Measurements from ENCODE around the gene TIMMDC1.

The TIMMDC1 gene

DNA sequence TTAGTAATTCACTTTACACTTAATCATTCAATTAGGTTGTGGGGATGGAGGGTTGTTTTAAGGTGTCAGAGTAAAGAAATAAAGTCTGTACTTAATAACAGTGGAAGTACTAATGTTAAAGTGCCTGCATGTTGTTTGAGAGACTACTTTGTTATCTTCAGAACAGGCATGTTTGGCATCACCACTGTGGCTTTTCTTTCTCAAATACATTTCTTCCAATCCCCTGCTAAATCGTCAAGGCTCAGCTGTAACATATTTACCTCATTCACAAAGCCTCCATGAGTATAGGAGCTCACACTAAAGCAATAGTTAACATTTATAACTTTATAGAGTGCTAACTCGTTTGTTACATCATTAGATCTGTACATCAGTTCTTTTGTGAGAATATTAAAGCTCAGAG lies 2.6 kb downstream of the TIMMDC1 start:
- no peak overlapping the region for H3K27ac ChIP-seq (ENCODE audit: extremely low read depth, low read depth, low read length)
- no peaks in the 10 kb centered on the region for H3K9me3 ChIP-seq (ENCODE audit: control insufficient read depth, insufficient read depth, low read depth, low read length)
- no peaks in the 10 kb centered on the region for H3K4me1 ChIP-seq (ENCODE audit: control insufficient read depth, insufficient read depth, low read length)
- TF ChIP-seq ZNF423 (tag by site-specific recombination; IDR thresholded peaks at IDR 0.05) = no peak
- peak; percentile 28; the same call in 1 of the 2 replicates for TF ChIP-seq ZNF335 (tag by site-specific recombination; conservative IDR thresholded peaks at IDR 0.05)
- peaks cover 0 to 40% of the 10 kb centered on the region in 2 experiments; a peak in 2 of 3 replicates for H3K36me3 ChIP-seq (ENCODE audit: control insufficient read depth in 2 of 2, insufficient read depth in 1 of 2, low read length in 2 of 2)
- CTCF ChIA-PET = no interaction called here
- H3K4me3 ChIP-seq (ENCODE audit: low read depth, low read length) = no peak overlapping the region
- POLR2A ChIA-PET = interaction anchor here (0.7 to 3.9 kb wide), 2 partner anchors 36 to 176 kb away, joined by 3 to 39 read pairs; partner anchors contain the start of gene TMEM39A

DNA sequence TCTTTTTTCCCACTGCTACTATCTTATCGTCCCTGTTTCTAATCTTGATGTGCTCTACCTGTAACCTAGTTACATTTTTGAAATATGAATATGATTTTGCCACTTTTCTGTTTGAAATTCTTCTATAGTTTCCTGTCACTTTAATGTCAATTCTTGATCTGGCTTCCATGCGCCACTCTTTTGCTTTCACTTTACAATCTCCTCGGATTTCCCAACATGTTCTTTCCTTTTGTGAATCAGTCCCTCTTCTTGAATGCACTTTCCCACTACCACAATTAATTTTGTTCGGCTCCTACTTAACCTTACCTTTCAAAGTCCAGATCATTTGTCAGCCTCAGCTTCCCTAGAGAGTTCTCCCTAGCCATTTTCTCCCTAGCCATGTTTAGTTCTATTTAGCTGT lies 8.3 kb downstream of the TIMMDC1 start:
- H3K27ac ChIP-seq (ENCODE audit: extremely low read depth, low read depth, low read length) = no peak overlapping the region
- 0 out of 2 replicates have a peak, but pooled peaks have one; percentile 13 for TF ChIP-seq PRDM1 (tag by site-specific recombination; IDR thresholded peaks at IDR 0.05)
- TF ChIP-seq ZNF426 (tag by site-specific recombination; IDR thresholded peaks at IDR 0.05) = no peak
- no peaks in the 10 kb centered on the region for H3K9me3 ChIP-seq (ENCODE audit: control insufficient read depth, insufficient read depth, low read depth, low read length)
- POLR2A ChIA-PET = no interaction called here
- CTCF ChIA-PET = interaction anchor here (0.7 kb wide), 1 partner anchor 194 kb away, joined by 3 read pairs; no protein-coding TSS in a partner anchor
- peaks cover 4 to 78% of the 10 kb centered on the region in 2 experiments; a peak in 2 of 3 replicates for H3K36me3 ChIP-seq (ENCODE audit: control insufficient read depth in 2 of 2, insufficient read depth in 1 of 2, low read length in 2 of 2)
- H3K4me1 ChIP-seq (ENCODE audit: control insufficient read depth, insufficient read depth, low read length) = no peaks in the 10 kb centered on the region
- no peak overlapping the region for H3K4me3 ChIP-seq (ENCODE audit: low read depth, low read length)

DNA sequence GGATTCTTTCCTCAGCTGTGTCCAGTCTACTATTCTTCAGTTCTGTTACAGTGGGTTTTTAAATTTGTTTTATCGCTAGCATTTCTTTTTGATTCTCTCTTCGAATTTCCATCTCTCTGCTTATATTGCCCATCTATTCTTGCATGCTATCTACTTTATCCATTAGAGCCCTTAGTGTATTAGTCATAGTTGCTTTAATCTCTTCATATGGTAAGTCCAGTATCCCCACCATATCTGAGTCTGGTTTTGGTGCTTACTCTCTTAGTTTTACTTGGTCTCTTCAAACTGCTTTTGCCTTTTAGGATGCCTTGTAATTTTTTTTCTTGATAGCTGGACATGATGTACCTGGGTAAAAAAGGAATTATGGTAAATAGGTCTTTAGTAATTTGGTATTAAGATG lies 9.1 kb downstream of the TIMMDC1 start:
- CTCF ChIA-PET = no interaction called here
- H3K4me3 ChIP-seq (ENCODE audit: low read depth, low read length) = no peak overlapping the region
- no peaks in the 10 kb centered on the region for H3K4me1 ChIP-seq (ENCODE audit: control insufficient read depth, insufficient read depth, low read length)
- TF ChIP-seq ZNF777 (tag by site-specific recombination; IDR thresholded peaks at IDR 0.05; ENCODE audit: borderline replicate concordance) (no peak), OVOL3 (tag by site-specific recombination; IDR thresholded peaks at IDR 0.05) (no peak), ZNF184 (tag by site-specific recombination; IDR thresholded peaks at IDR 0.05) (no peak), ZNF529 (tag by site-specific recombination; IDR thresholded peaks at IDR 0.05; ENCODE audit: insufficient replicate concordance) (no peak), ZNF768 (tag by site-specific recombination; IDR thresholded peaks at IDR 0.05) (no peak), ZSCAN23 (tag by site-specific recombination; IDR thresholded peaks at IDR 0.05) (no peak), ZNF138 (tag by site-specific recombination; IDR thresholded peaks at IDR 0.05; ENCODE audit: borderline replicate concordance) (no peak), ZSCAN30 (tag by site-specific recombination; IDR thresholded peaks at IDR 0.05) (no peak), KLF9 (tag by site-specific recombination; IDR thresholded peaks at IDR 0.05; ENCODE audit: low read depth) (no peak), ZBTB17 (tag by site-specific recombination; IDR thresholded peaks at IDR 0.05) (no peak), ZNF585B (tag by site-specific recombination; IDR thresholded peaks at IDR 0.05) (no peak), ZNF19 (tag by site-specific recombination; IDR thresholded peaks at IDR 0.05; ENCODE audit: low read depth) (no peak), GLIS2 (tag by site-specific recombination; IDR thresholded peaks at IDR 0.05) (no peak)
- TF ChIP-seq, protein P1, sequence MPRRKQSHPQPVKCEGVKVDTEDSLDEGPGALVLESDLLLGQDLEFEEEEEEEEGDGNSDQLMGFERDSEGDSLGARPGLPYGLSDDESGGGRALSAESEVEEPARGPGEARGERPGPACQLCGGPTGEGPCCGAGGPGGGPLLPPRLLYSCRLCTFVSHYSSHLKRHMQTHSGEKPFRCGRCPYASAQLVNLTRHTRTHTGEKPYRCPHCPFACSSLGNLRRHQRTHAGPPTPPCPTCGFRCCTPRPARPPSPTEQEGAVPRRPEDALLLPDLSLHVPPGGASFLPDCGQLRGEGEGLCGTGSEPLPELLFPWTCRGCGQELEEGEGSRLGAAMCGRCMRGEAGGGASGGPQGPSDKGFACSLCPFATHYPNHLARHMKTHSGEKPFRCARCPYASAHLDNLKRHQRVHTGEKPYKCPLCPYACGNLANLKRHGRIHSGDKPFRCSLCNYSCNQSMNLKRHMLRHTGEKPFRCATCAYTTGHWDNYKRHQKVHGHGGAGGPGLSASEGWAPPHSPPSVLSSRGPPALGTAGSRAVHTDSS (tag by site-specific recombination; IDR thresholded peaks at IDR 0.05) = no peak
- TF ChIP-seq, protein P2, sequence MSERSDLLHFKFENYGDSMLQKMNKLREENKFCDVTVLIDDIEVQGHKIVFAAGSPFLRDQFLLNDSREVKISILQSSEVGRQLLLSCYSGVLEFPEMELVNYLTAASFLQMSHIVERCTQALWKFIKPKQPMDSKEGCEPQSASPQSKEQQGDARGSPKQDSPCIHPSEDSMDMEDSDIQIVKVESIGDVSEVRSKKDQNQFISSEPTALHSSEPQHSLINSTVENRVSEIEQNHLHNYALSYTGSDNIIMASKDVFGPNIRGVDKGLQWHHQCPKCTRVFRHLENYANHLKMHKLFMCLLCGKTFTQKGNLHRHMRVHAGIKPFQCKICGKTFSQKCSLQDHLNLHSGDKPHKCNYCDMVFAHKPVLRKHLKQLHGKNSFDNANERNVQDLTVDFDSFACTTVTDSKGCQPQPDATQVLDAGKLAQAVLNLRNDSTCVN (tag by site-specific recombination; optimal IDR thresholded peaks at IDR 0.05) = no peak
- no peak overlapping the region for H3K27ac ChIP-seq (ENCODE audit: extremely low read depth, low read depth, low read length)
- POLR2A ChIA-PET = no interaction called here
- no peaks in the 10 kb centered on the region for H3K9me3 ChIP-seq (ENCODE audit: control insufficient read depth, insufficient read depth, low read depth, low read length)
- H3K36me3 ChIP-seq (ENCODE audit: control insufficient read depth in 2 of 2, insufficient read depth in 1 of 2, low read length in 2 of 2) = peaks cover 7 to 77% of the 10 kb centered on the region in 2 experiments; a peak in 2 of 3 replicates
